Keratinocyte (primary cell): ENCODE results near the gene ASCL2. TPM values are rescaled to one million over a fixed set of nuclear protein-coding genes. Genes with fewer than 3 reads are reported as not detected.

Experiments used
- DNase-seq: peaks from one replicate; pipeline ENCODE4 v3.0.0-alpha.2; 2011; ENCODE audit warnings: low read depth, missing footprints, low spot score
- FAIRE-seq: peaks from 2 replicates; lab custom pipeline; 2011; peaks lifted over from hg19 to GRCh38; lab: Jason Lieb, UNC
- H2AFZ ChIP-seq: 2 replicates; pipeline ENCODE4 v1.6.0; 2012; ENCODE audit warnings: low read length, control low read depth, inconsistent platforms; ENCODE audit not compliant: control insufficient read depth
- H3K27ac ChIP-seq: 2 replicates; pipeline ENCODE4 v1.5.1; 2011; ENCODE audit warnings: low read length; ENCODE audit not compliant: control insufficient read depth, insufficient read depth
- H3K27me3 ChIP-seq: 3 replicates; pipeline ENCODE4 v1.6.0; 2011; ENCODE audit warnings: low read length; ENCODE audit not compliant: control insufficient read depth, insufficient read depth; ENCODE audit errors: extremely low read depth
- H3K36me3 ChIP-seq, 2 experiments: 2 replicates in 1 of 2; 3 replicates in 1 of 2; pipeline ENCODE4 v1.5.1; 2011; ENCODE audit warnings: low read length in 2 of 2, mild to moderate bottlenecking in 1 of 2; ENCODE audit not compliant: control insufficient read depth in 2 of 2, insufficient read depth in 2 of 2; ENCODE audit errors: extremely low read depth in 1 of 2
- H3K4me1 ChIP-seq: 3 replicates; pipeline ENCODE4 v1.5.1; 2011; ENCODE audit warnings: low read length; ENCODE audit not compliant: control insufficient read depth, insufficient read depth; ENCODE audit errors: extremely low read depth
- H3K4me2 ChIP-seq: 3 replicates; pipeline ENCODE4 v1.6.0; 2011; ENCODE audit warnings: low read depth, low read length; ENCODE audit not compliant: control insufficient read depth, insufficient read depth; ENCODE audit errors: extremely low read depth
- H3K4me3 ChIP-seq, 3 experiments: fragments of 200-600 bp in 1 of 3; sonication (generic) in 1 of 3; 2 replicates in 2 of 3; 3 replicates in 1 of 3; pipeline ENCODE4 v1.5.1; 2011 to 2016; ENCODE audit warnings: low read length in 3 of 3, mild to moderate bottlenecking in 3 of 3, control low read depth in 2 of 3, inconsistent platforms in 1 of 3, low read depth in 1 of 3, mixed read lengths in 1 of 3, mixed run types in 1 of 3, moderate library complexity in 1 of 3; ENCODE audit not compliant: control insufficient read depth in 2 of 3, insufficient read depth in 2 of 3; ENCODE audit errors: extremely low read depth in 1 of 3
- H3K79me2 ChIP-seq: 2 replicates; pipeline ENCODE4 v1.6.0; 2012; ENCODE audit warnings: low read length; ENCODE audit not compliant: control insufficient read depth, insufficient read depth
- H3K9ac ChIP-seq: 3 replicates; pipeline ENCODE4 v1.6.0; 2011; ENCODE audit warnings: low read length; ENCODE audit not compliant: control insufficient read depth, insufficient read depth; ENCODE audit errors: extremely low read depth
- H3K9me1 ChIP-seq: 3 replicates; pipeline ENCODE4 v1.6.0; 2011; ENCODE audit warnings: low read length; ENCODE audit not compliant: control insufficient read depth, insufficient read depth; ENCODE audit errors: extremely low read depth
- H3K9me3 ChIP-seq: 2 replicates; pipeline ENCODE4 v1.5.1; 2012; ENCODE audit warnings: low read depth, low read length; ENCODE audit not compliant: control insufficient read depth
- H4K20me1 ChIP-seq: 3 replicates; pipeline ENCODE4 v1.6.0; 2011; ENCODE audit warnings: low read length; ENCODE audit not compliant: control insufficient read depth, insufficient read depth; ENCODE audit errors: extremely low read depth
- CTCF ChIP-seq, 3 experiments: IDR thresholded peaks in 1 of 3; conservative IDR thresholded peaks in 1 of 3; optimal IDR thresholded peaks in 1 of 3; 2 replicates in 2 of 3; 3 replicates in 1 of 3; pipeline versions ENCODE3 to v1.5.1; 2011; ENCODE audit warnings: low read length in 3 of 3, mild to moderate bottlenecking in 3 of 3, moderate library complexity in 2 of 3, control low read depth in 1 of 3, inconsistent platforms in 1 of 3; ENCODE audit not compliant: insufficient read depth in 2 of 3; ENCODE audit errors: extremely low read depth in 1 of 3
- EZH2 ChIP-seq: IDR thresholded peaks from one replicate; pipeline ENCODE4 v1.6.1; 2012; ENCODE audit warnings: inconsistent platforms, mild to moderate bottlenecking, low read length, moderate library complexity
- dilution Hi-C: fragments of 300-500 bp; cut with MboI; formaldehyde crosslinking; loops from one replicate; pipeline ENCODE4 v1.7.0; 2020; ENCODE audit warnings: low sequenced_read_pairs; ENCODE audit not compliant: extremely low pct_ligation_motif_present
- polyA plus RNA-seq, 5 experiments: library from polyadenylated mRNA; depleted of rRNA in 3 of 5; stranded (reverse) in 3 of 5; stranded (forward) in 1 of 5; unstranded in 1 of 5; fragments of >200 nt; gene quantifications; 1 replicate in 1 of 5; 2 replicates in 3 of 5; 3 replicates in 1 of 5; pipeline versions ENCODE4 v1.2.1 to v1.2.3, GENCODE V29; 2011 to 2012; ENCODE audit warnings: missing spikeins in 2 of 5, low read depth in 1 of 5, low replicate concordance in 1 of 5

ASCL2 gene
- polyA plus RNA-seq, 1 donor (not counting 4 experiments of a cell fraction or from before 2014, with no cell fraction given): 0.26 TPM

GRCh38 chr11:2275334-2276279, 5.2 kb upstream of the ASCL2 start:
- Histone ChIP-seq H3K4me3 (no peak overlapping the region), H3K36me3 (no peaks in the 10 kb centered on the region), H3K9me1 (no peaks in the 10 kb centered on the region), H3K4me1 (no peaks in the 10 kb centered on the region), H3K27me3 (peaks cover 50% of the 10 kb centered on the region), H3K27ac (no peak overlapping the region), H3K9me3 (no peaks in the 10 kb centered on the region), H3K79me2 (no peaks in the 10 kb centered on the region), H3K9ac (no peak overlapping the region), H3K4me2 (no peak overlapping the region), H4K20me1 (no peaks in the 10 kb centered on the region), H2AFZ (no peak overlapping the region)
- dilution Hi-C loops: no loop called here
- TF ChIP-seq CTCF (optimal IDR thresholded peaks at IDR 0.05 in 1 of 3, IDR thresholded peaks at IDR 0.05 in 1 of 3, conservative IDR thresholded peaks at IDR 0.05 in 1 of 3; ENCODE audit: extremely low read depth in 1 of 3, insufficient read depth in 2 of 3, low read length in 3 of 3): no peak
- TF ChIP-seq EZH2: no peak
- DNase-seq: no peak
- no peak for FAIRE-seq

GRCh38 chr11:2273771-2274170, 3.4 kb upstream of the ASCL2 start:
- H3K27me3 ChIP-seq: peaks cover 56% of the 10 kb centered on the region
- dilution Hi-C loops: no loop called here

More at GRCh38 chr11:2273771-2274170, 3.4 kb upstream of the ASCL2 start:
- Histone ChIP-seq H3K79me2 (no peaks in the 10 kb centered on the region), H3K4me1 (peaks cover 3% of the 10 kb centered on the region), H2AFZ (no peak overlapping the region), H3K4me3 (no peak overlapping the region), H3K9me3 (no peaks in the 10 kb centered on the region), H3K9ac (no peak overlapping the region), H3K27ac (no peak overlapping the region), H3K9me1 (no peaks in the 10 kb centered on the region), H3K36me3 (no peaks in the 10 kb centered on the region), H3K4me2 (no peak overlapping the region), H4K20me1 (no peaks in the 10 kb centered on the region)
- TF ChIP-seq CTCF (optimal IDR thresholded peaks at IDR 0.05 in 1 of 3, IDR thresholded peaks at IDR 0.05 in 1 of 3, conservative IDR thresholded peaks at IDR 0.05 in 1 of 3; ENCODE audit: extremely low read depth in 1 of 3, insufficient read depth in 2 of 3, low read length in 3 of 3) (no peak), EZH2 (no peak)
- DNase-seq: no peak
- FAIRE-seq: no peak
